Gastrocnemius medialis (tissue), 4 donors: ENCODE results near the gene MAB21L3.

ENCODE experiments used
- CTCF ChIP-seq, 5 experiments: fragments of 450-650 bp in 3 of 5; fragments of 200-600 bp in 2 of 5; sonication (generic) in 2 of 5; IDR thresholded peaks in 4 of 5; conservative IDR thresholded peaks in 1 of 5; 1 replicate in 4 of 5; 2 replicates in 1 of 5; pipeline ENCODE4 v1.5.1; 2016 to 2019; ENCODE audit warnings: antibody characterized with exemption in 5 of 5, mild to moderate bottlenecking in 3 of 5, moderate library complexity in 3 of 5
- POLR2A ChIP-seq, 2 donors: fragments of 450-650 bp; IDR thresholded peaks; one replicate each; pipeline ENCODE4 v1.6.1; 2017; ENCODE audit warnings: antibody characterized with exemption in 2 of 2, mild to moderate bottlenecking in 2 of 2, moderate library complexity in 2 of 2

DNA sequence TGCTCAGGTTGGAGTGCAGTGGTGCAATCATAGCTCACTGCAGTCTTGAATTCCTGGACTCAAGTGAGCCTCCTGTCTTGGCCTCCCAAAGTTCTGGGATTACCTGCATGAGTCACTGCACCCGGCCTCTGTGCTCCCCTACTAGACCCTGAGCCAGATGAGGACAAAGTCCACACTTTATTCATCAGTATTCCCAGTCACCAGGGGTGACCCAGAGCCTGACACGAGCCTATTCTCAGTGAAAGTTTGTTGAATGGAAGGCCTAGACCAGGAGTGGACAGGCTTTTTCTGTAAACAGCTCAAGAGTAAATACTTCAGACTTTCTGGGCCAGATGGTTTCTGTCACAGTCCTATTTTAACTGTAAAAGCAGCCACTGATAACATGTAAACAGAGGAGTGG, 68.2 kb downstream of the MAB21L3 start:
- TF ChIP-seq CTCF (IDR thresholded peaks at IDR 0.05 in 4 of 5, conservative IDR thresholded peaks at IDR 0.05 in 1 of 5) (no peak), POLR2A (IDR thresholded peaks at IDR 0.05) (no peak)
